T-cell (primary cell): ENCODE measurements around the gene PPP4R4. TPM values are rescaled to one million over a fixed set of nuclear protein-coding genes. Genes with fewer than 3 reads are reported as not detected.

ENCODE experiments used
- ATAC-seq, 4 experiments: fragments of 200-7000 bp in 3 of 4; fragments of 150-1000 bp in 1 of 4; cut with Tn5 transposase; replicated peaks in 1 of 4; 1 replicate in 3 of 4; 2 replicates in 1 of 4; pipeline ENCODE4 v1.10.0; 2021; ENCODE audit warnings: moderate library complexity in 3 of 4, mild to moderate bottlenecking in 2 of 4, moderate number of reproducible peaks in 1 of 4
- CTCF ChIA-PET, 2 donors: fragments of 300-600 bp; sonication (Branson Sonifier 250); formaldehyde crosslinking; loops; one replicate each; lab custom pipeline; 2022; ENCODE audit warnings: antibody characterized with exemption in 2 of 2; lab: Charles Lee
- POLR2A ChIA-PET, 2 donors: fragments of 300-600 bp; sonication (Branson Sonifier 250); formaldehyde crosslinking; loops; one replicate each; lab custom pipeline; 2022; ENCODE audit warnings: antibody characterized with exemption in 2 of 2; lab: Charles Lee
- DNase-seq, 35 experiments: peaks; one replicate each; pipeline versions ENCODE4 v3.0.0 to v3.0.0-alpha.2; 2013 to 2023
- H3K27ac ChIP-seq: one replicate; pipeline ENCODE4 v1.5.1; 2013; ENCODE audit warnings: low read length
- H3K27me3 ChIP-seq, 2 experiments: replicated peaks in 1 of 2; 1 replicate in 1 of 2; 2 replicates in 1 of 2; pipeline versions ENCODE4 v1.6.1 to v1.7.0; 2013; ENCODE audit warnings: low read length in 1 of 2, mixed read lengths in 1 of 2; ENCODE audit not compliant: control insufficient read depth in 2 of 2, insufficient read depth in 2 of 2; ENCODE audit errors: extremely low read depth in 1 of 2
- H3K36me3 ChIP-seq, 2 donors: 1 replicate in 1 of 2; 2 replicates in 1 of 2; pipeline versions ENCODE4 v1.6.1 to v1.7.0; 2013; ENCODE audit warnings: low read length in 1 of 2; ENCODE audit not compliant: control insufficient read depth in 2 of 2, insufficient read depth in 1 of 2; ENCODE audit errors: extremely low read depth in 1 of 2
- H3K4me1 ChIP-seq, 2 experiments: 1 replicate in 1 of 2; 2 replicates in 1 of 2; pipeline versions ENCODE4 v1.6.1 to v1.7.0; 2013; ENCODE audit warnings: low read length in 2 of 2, mixed read lengths in 1 of 2; ENCODE audit not compliant: insufficient read depth in 2 of 2, control insufficient read depth in 1 of 2; ENCODE audit errors: extremely low read depth in 1 of 2
- H3K4me3 ChIP-seq, 2 donors: 1 replicate in 1 of 2; 2 replicates in 1 of 2; pipeline versions ENCODE4 v1.5.1 to v1.7.0; 2013; ENCODE audit warnings: mild to moderate bottlenecking in 2 of 2, low read length in 1 of 2, moderate library complexity in 1 of 2; ENCODE audit not compliant: control insufficient read depth in 1 of 2; ENCODE audit errors: extremely low read depth in 1 of 2
- H3K9me3 ChIP-seq: 2 replicates; pipeline ENCODE4 v1.7.0; 2013
- H3K27ac Mint-ChIP-seq, 2 donors: one replicate each; pipeline ENCODE4 v1.8.0; 2020 to 2021; ENCODE audit warnings: mild to moderate bottlenecking in 2 of 2, mixed read lengths in 2 of 2
- H3K27me3 Mint-ChIP-seq, 2 donors: one replicate each; pipeline ENCODE4 v1.8.0; 2021 to 2022; ENCODE audit warnings: mixed read lengths in 2 of 2
- H3K36me3 Mint-ChIP-seq: one replicate; pipeline ENCODE4 v1.8.0; 2021; ENCODE audit warnings: mixed read lengths
- H3K4me1 Mint-ChIP-seq, 3 donors: one replicate each; pipeline ENCODE4 v1.8.0; 2020 to 2022; ENCODE audit warnings: mixed read lengths in 3 of 3, mild to moderate bottlenecking in 1 of 3
- H3K4me3 Mint-ChIP-seq, 3 donors: one replicate each; pipeline ENCODE4 v1.8.0; 2020 to 2022; ENCODE audit warnings: mild to moderate bottlenecking in 3 of 3, mixed read lengths in 3 of 3, moderate library complexity in 3 of 3
- H3K9me3 Mint-ChIP-seq, 3 donors: one replicate each; pipeline ENCODE4 v1.8.0; 2020 to 2022; ENCODE audit warnings: mixed read lengths in 3 of 3
- WGBS: methylation state at CpG from one replicate; pipeline ENCODE4 v1.1.5; 2013; ENCODE audit warnings: missing lambda C conversion rate; ENCODE audit not compliant: insufficient coverage; 5-methylcytosine and 5-hydroxymethylcytosine counted together
- total RNA-seq, 35 experiments: library from RNA in 6 of 35; stranded (reverse) in 6 of 35; fragments of 120-200 nt in 1 of 35; gene quantifications; one replicate each; pipeline versions ENCODE4 v1.2.1 to v1.2.4 and lab custom pipeline; 2013 to 2026

Gene PPP4R4
- total RNA-seq (1 to 10 TPM in 3 of 5 donors, under 1 TPM in 2; 0.41 to 2.5 (median 1.3) TPM), total RNA-seq (lab: John Stamatoyannopoulos, UW) (0.51 to 14.3 (median 1.8) reads per million in 29 experiments)
- 1.4 TPM for total RNA-seq (2013)

- CTCF ChIA-PET, result interaction anchor here (0.7 to 1.8 kb wide), 5 partner anchors 18 to 234 kb away, joined by 3 to 8 read pairs (median 5); no protein-coding TSS in a partner anchor
- Mint-ChIP-seq H3K4me3 (peak within 1 kb of the TSS; percentile 79 to 88 (median 83)), H3K4me1 (peaks cover 15 to 26% (median 23%) of the 10 kb centered on the region in 3 donors), H3K27me3 (peaks cover 0 to 10% of the 10 kb centered on the region in 2 donors), H3K36me3 (no peaks in the 10 kb centered on the region), H3K27ac (peak within 1 kb of the TSS; percentile 48 to 76), H3K9me3 (no peaks in the 10 kb centered on the region)
- Histone ChIP-seq H3K4me1 (peaks cover 3 to 19% of the 10 kb centered on the region in 2 experiments), H3K36me3 (no peaks in the 10 kb centered on the region), H3K9me3 (no peaks in the 10 kb centered on the region), H3K27me3 (peaks cover 12 to 14% of the 10 kb centered on the region in 2 experiments), H3K4me3 (peak within 1 kb of the TSS; percentile 60 to 65), H3K27ac (no peak within 1 kb of the TSS)
- ATAC-seq (peak; percentile 87 to 94 (median 92)), DNase-seq (peak; percentile 70 to 91 (median 83))
- POLR2A ChIA-PET, result interaction anchor here in 1 of 2 donors (0.9 to 1.2 kb wide), 2 partner anchors 16 to 93 kb away, joined by 3 to 5 read pairs; partner anchors contain the start of genes DDX24 and IFI27L1
- 0% methylated on average over 49 of the region's 84 CpGs for WGBS
Observed at GRCh38 chr14:94173885-94174603, at the start of gene PPP4R4. PPP4R4 (plus strand) TSS chr14:94174322; CDS start chr14:94174466, 144 bp downstream.

GRCh38 chr14:94124582-94125377 is 49.3 kb upstream of the PPP4R4 start:
- 88% methylated on average over 5 of the region's 9 CpGs for WGBS
- peaks cover 2 to 15% of the 10 kb centered on the region in 2 experiments for H3K4me1 ChIP-seq
- Mint-ChIP-seq H3K4me1 (peaks cover 9 to 15% (median 12%) of the 10 kb centered on the region in 3 donors), H3K27me3 (peaks cover 3 to 6% of the 10 kb centered on the region in 2 donors), H3K27ac (no peak overlapping the region), H3K9me3 (peaks cover 9 to 20% (median 11%) of the 10 kb centered on the region in 3 donors), H3K36me3 (peaks cover 8% of the 10 kb centered on the region), H3K4me3 (no peak overlapping the region)
- ChIA-PET POLR2A (interaction anchor here in 1 of 2 donors (0.6 kb wide), 1 partner anchor 367 kb away, joined by 9 read pairs; no protein-coding TSS in a partner anchor), CTCF (interaction anchor here in 1 of 2 donors (0.5 to 1.0 kb wide), 2 partner anchors 10 to 32 kb away, joined by 3 read pairs; no protein-coding TSS in a partner anchor)
- peaks cover 0 to 10% of the 10 kb centered on the region in 2 donors for H3K36me3 ChIP-seq
- DNase-seq (no peak), ATAC-seq (no peak)
- peaks cover 0 to 9% of the 10 kb centered on the region in 2 experiments for H3K27me3 ChIP-seq
- no peaks in the 10 kb centered on the region for H3K9me3 ChIP-seq
- no peak overlapping the region for H3K4me3 ChIP-seq
- H3K27ac ChIP-seq, result no peak overlapping the region

GRCh38 chr14:94125659-94126418 is 48.3 kb upstream of the PPP4R4 start:
- 100% methylated on average over 3 of the region's 6 CpGs for WGBS
- POLR2A ChIA-PET, result no interaction called here

GRCh38 chr14:94126419-94126677 is 47.8 kb upstream of the PPP4R4 start:
- peaks cover 0 to 4% (median 4%) of the 10 kb centered on the region in 3 donors for H3K9me3 Mint-ChIP-seq
- peaks cover 15 to 23% (median 19%) of the 10 kb centered on the region in 3 donors for H3K4me1 Mint-ChIP-seq
- ChIA-PET POLR2A (no interaction called here), CTCF (no interaction called here)
- Histone ChIP-seq H3K4me1 (peaks cover 7 to 20% of the 10 kb centered on the region in 2 experiments), H3K36me3 (peaks cover 0 to 10% of the 10 kb centered on the region in 2 donors), H3K4me3 (no peak overlapping the region), H3K9me3 (no peaks in the 10 kb centered on the region), H3K27ac (no peak overlapping the region), H3K27me3 (peaks cover 0 to 4% of the 10 kb centered on the region in 2 experiments)
- H3K4me3 Mint-ChIP-seq, result no peak overlapping the region
- ATAC-seq, result no peak
- H3K27ac Mint-ChIP-seq, result no peak overlapping the region
- no peaks in the 10 kb centered on the region for H3K36me3 Mint-ChIP-seq
- WGBS, result no CpG with 5 or more reads among the region's 1 CpG
- no peak for DNase-seq
- H3K27me3 Mint-ChIP-seq, result no peaks in the 10 kb centered on the region

More at GRCh38 chr14:94125659-94126418, 48.3 kb upstream of the PPP4R4 start:
- H3K4me3 Mint-ChIP-seq, result no peak overlapping the region
- Histone ChIP-seq H3K36me3 (peaks cover 0 to 10% of the 10 kb centered on the region in 2 donors), H3K9me3 (no peaks in the 10 kb centered on the region), H3K4me1 (peaks cover 7 to 20% of the 10 kb centered on the region in 2 experiments), H3K27me3 (peaks cover 0 to 5% of the 10 kb centered on the region in 2 experiments), H3K27ac (no peak overlapping the region), H3K4me3 (no peak overlapping the region)
- H3K27me3 Mint-ChIP-seq, result peaks cover 3% of the 10 kb centered on the region in 2 donors
- peaks cover 3% of the 10 kb centered on the region for H3K36me3 Mint-ChIP-seq
- peaks cover 3 to 9% (median 7%) of the 10 kb centered on the region in 3 donors for H3K9me3 Mint-ChIP-seq
- no peak for DNase-seq
- H3K27ac Mint-ChIP-seq, result no peak overlapping the region
- CTCF ChIA-PET, result no interaction called here
- ATAC-seq, result no peak
- H3K4me1 Mint-ChIP-seq, result peaks cover 15 to 23% (median 19%) of the 10 kb centered on the region in 3 donors

- POLR2A ChIA-PET, result no interaction called here
- WGBS, result 80% methylated on average over 1 of the region's 5 CpGs
- no peak overlapping the region for H3K27ac Mint-ChIP-seq
Observed at GRCh38 chr14:94126800-94127199, 47.3 kb upstream of the PPP4R4 start.

More at GRCh38 chr14:94126800-94127199, 47.3 kb upstream of the PPP4R4 start:
- H3K27me3 ChIP-seq, result peaks cover 0 to 3% of the 10 kb centered on the region in 2 experiments
- no peak overlapping the region for H3K27ac ChIP-seq
- Mint-ChIP-seq H3K36me3 (no peaks in the 10 kb centered on the region), H3K9me3 (peaks cover 0 to 4% (median 4%) of the 10 kb centered on the region in 3 donors), H3K27me3 (no peaks in the 10 kb centered on the region), H3K4me1 (peaks cover 15 to 23% (median 19%) of the 10 kb centered on the region in 3 donors), H3K4me3 (no peak overlapping the region)
- H3K4me3 ChIP-seq, result no peak overlapping the region
- peaks cover 0 to 10% of the 10 kb centered on the region in 2 donors for H3K36me3 ChIP-seq
- CTCF ChIA-PET, result no interaction called here
- no peak for ATAC-seq
- no peaks in the 10 kb centered on the region for H3K9me3 ChIP-seq
- DNase-seq, result no peak
- H3K4me1 ChIP-seq, result peaks cover 7 to 20% of the 10 kb centered on the region in 2 experiments
